Endothelial cell of umbilical vein (primary cell): ENCODE data around the gene RFX2.

Experiments used
- EZH2 ChIP-seq: IDR thresholded peaks from 2 replicates; pipeline ENCODE4 v1.6.1; 2012; ENCODE audit warnings: borderline replicate concordance, low read depth, mild to moderate bottlenecking, moderate library complexity, low read length, inconsistent platforms; ENCODE audit not compliant: severe bottlenecking
- POLR2A ChIP-seq: IDR thresholded peaks from 2 replicates; pipeline ENCODE4 v1.6.1; 2012; ENCODE audit warnings: low read depth, mild to moderate bottlenecking, control low read depth, low read length
- POLR2AphosphoS5 ChIP-seq: IDR thresholded peaks from 2 replicates; pipeline ENCODE4 v1.6.1; 2012; ENCODE audit warnings: low read depth, mild to moderate bottlenecking, control low read depth, low read length, moderate library complexity; ENCODE audit not compliant: insufficient read depth
- TF ChIP-seq, protein P1 (sequence below), 2 donors: IDR thresholded peaks; 1 replicate in 1 of 2; 2 replicates in 1 of 2; pipeline ENCODE4 v1.5.1; 2011; ENCODE audit warnings: low read length in 2 of 2, mild to moderate bottlenecking in 2 of 2, moderate library complexity in 2 of 2, control low read depth in 1 of 2, inconsistent platforms in 1 of 2, low read depth in 1 of 2; ENCODE audit not compliant: insufficient read depth in 1 of 2; ENCODE audit errors: extremely low read depth in 1 of 2

DNA sequence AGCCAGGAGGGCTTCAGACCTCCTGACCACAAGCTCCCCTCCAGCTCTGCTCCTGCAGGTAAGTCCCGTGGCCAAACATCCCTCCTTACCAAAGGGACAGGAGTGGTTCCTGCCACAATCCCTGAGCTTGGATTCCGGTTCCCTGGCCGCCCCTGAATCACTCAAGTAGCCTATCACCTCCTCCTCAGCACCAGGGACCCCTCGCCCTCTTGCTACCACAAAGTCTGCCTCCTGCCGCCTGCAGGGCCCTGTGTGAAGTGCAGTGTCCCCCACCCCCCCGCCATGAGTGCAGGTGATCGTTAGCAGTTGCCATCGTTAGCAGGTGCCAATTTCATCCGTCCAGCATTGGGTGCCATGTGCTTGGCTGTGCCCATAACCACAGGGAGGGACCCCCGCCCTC is 91.5 kb downstream of the RFX2 start:
- TF ChIP-seq POLR2A (no peak), EZH2 (no peak), POLR2AphosphoS5 (no peak)
- TF ChIP-seq, protein P1, sequence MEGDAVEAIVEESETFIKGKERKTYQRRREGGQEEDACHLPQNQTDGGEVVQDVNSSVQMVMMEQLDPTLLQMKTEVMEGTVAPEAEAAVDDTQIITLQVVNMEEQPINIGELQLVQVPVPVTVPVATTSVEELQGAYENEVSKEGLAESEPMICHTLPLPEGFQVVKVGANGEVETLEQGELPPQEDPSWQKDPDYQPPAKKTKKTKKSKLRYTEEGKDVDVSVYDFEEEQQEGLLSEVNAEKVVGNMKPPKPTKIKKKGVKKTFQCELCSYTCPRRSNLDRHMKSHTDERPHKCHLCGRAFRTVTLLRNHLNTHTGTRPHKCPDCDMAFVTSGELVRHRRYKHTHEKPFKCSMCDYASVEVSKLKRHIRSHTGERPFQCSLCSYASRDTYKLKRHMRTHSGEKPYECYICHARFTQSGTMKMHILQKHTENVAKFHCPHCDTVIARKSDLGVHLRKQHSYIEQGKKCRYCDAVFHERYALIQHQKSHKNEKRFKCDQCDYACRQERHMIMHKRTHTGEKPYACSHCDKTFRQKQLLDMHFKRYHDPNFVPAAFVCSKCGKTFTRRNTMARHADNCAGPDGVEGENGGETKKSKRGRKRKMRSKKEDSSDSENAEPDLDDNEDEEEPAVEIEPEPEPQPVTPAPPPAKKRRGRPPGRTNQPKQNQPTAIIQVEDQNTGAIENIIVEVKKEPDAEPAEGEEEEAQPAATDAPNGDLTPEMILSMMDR (IDR thresholded peaks at IDR 0.05; ENCODE audit: extremely low read depth in 1 of 2, insufficient read depth in 1 of 2, low read depth in 1 of 2, low read length in 2 of 2) = peak in 1 of 2 donors; percentile 31
